ENCODE measurements around the gene SLAMF6.
"Not testable (repeated sequence)": the region's sequence is repeated elsewhere in the genome, so short reads cannot be mapped to it uniquely, and the experiment has no call there.

SLAMF6 gene

GRCh38 chr1:160534823-160535605 lies 12.0 kb upstream of the SLAMF6 start:
- no peak for DNase-seq (ENCODE audit: low spot score)
- Histone ChIP-seq H3K4me3 (no peak overlapping the region), H3K27ac (no peak overlapping the region)
- TF ChIP-seq, protein P1, sequence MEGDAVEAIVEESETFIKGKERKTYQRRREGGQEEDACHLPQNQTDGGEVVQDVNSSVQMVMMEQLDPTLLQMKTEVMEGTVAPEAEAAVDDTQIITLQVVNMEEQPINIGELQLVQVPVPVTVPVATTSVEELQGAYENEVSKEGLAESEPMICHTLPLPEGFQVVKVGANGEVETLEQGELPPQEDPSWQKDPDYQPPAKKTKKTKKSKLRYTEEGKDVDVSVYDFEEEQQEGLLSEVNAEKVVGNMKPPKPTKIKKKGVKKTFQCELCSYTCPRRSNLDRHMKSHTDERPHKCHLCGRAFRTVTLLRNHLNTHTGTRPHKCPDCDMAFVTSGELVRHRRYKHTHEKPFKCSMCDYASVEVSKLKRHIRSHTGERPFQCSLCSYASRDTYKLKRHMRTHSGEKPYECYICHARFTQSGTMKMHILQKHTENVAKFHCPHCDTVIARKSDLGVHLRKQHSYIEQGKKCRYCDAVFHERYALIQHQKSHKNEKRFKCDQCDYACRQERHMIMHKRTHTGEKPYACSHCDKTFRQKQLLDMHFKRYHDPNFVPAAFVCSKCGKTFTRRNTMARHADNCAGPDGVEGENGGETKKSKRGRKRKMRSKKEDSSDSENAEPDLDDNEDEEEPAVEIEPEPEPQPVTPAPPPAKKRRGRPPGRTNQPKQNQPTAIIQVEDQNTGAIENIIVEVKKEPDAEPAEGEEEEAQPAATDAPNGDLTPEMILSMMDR (IDR thresholded peaks at IDR 0.05), result no peak

DNA sequence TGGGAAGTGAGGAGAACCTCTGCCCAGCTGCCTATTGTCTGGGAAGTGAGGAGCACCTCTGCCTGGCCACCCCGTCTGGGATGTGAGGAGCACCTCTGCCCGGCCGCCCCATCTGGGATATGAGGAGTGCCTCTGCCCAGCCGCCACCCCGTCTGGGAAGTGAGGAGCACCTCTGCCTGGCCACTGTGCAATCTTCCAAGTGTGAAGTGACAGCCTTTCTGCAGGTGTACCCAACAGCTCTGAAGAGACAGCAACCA lies 9.4 kb upstream of the SLAMF6 start:
- not testable (repeated sequence) for H3K4me3 ChIP-seq; DNase-seq (ENCODE audit: low spot score); H3K27ac ChIP-seq

DNA sequence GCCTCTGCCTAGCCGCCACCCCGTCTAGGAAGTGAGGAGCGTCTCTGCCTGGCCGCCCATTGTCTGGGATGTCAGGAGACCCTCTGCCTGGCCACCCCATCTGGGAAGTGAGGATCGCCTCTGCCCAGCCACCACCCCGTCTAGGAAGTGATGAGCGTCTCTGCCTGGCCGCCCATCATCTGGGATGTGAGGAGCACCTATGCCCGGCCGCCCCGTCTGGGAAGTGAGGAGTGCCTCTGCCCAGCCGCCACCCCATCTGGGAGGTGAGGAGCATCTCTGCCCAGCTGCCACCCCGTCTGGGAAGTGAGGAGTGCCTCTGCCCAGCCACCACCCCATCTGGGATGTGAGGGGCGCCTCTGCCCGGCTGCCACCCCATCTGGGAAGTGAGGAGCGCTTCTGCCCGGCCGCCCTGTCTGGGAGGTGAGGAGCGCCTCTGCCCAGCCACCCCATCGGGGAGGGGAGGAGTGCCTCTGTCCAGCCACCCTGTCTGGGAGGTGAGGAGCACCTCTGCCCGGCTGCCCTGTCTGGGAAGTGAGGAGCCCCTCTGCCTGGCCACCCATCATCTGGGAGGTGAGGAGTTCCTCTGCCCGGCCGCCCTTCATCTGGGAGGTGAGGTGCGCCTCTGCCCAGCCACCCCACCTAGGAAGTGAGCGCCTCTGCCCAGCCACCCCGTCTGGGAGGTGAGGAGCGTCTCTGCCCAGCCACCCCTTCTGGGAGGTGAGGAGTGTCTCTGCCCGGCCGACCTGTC lies 8.9 kb upstream of the SLAMF6 start:
- not testable (repeated sequence) for H3K27ac ChIP-seq; DNase-seq (ENCODE audit: low spot score); H3K4me3 ChIP-seq

- H3K4me3 ChIP-seq; DNase-seq (ENCODE audit: low spot score); H3K27ac ChIP-seq: not testable (repeated sequence)
Observed at GRCh38 chr1:160529401-160529952, 6.4 kb upstream of the SLAMF6 start.

GRCh38 chr1:160523789-160524188 lies 734 bp upstream of the SLAMF6 start:
- H3K27ac ChIP-seq; DNase-seq (ENCODE audit: low spot score); H3K4me3 ChIP-seq: not testable (repeated sequence)

DNA sequence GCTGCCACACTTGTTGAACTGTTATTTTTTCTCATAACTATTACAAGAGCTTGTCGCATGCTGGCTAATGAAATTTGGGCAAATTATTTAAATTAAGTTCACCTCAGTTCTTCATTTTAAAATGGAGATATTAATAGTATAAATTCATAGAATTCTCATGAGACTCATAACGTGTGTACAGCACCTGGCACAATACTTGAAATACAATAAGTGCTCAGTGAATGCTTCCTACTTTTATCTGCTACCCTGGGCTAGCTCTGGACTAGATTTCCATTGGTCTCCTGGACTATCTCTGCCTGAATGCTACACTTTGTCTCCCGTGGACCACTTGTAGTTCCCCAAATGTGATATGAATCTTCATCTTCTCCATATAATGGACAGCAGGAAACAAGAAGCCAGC lies 919 bp downstream of the SLAMF6 start:
- H3K4me3 ChIP-seq, result no peak overlapping the region

DNA sequence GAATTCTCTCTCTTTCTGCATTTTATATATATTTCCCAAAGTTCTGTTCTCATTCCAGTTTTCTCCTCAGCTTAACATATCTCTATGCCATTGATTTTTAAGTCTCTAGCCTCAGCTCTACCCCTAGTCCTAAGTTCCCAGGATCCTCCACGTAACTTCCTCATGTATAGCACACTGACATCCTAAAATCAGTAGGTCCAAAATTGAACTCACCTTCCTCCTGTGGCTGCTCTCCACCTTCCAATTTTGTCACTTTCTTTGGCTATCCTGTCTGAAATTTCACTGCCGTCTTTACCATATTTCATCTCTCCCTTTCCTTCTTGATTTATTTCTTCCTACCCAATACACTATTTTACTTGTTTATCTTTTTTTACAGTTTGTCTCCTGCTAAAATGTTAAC lies 1.5 kb downstream of the SLAMF6 start:
- DNase-seq (ENCODE audit: low spot score), result no peak
- TF ChIP-seq, protein P1 (IDR thresholded peaks at IDR 0.05), result no peak
- no peak overlapping the region for H3K4me3 ChIP-seq
- no peak overlapping the region for H3K27ac ChIP-seq

More for the DNA sequence above, 919 bp downstream of the SLAMF6 start:
- TF ChIP-seq, protein P1 (IDR thresholded peaks at IDR 0.05), result no peak
- DNase-seq (ENCODE audit: low spot score), result no peak
- no peak overlapping the region for H3K27ac ChIP-seq

- Histone ChIP-seq H3K4me3 (no peak overlapping the region), H3K27ac (no peak overlapping the region)
- TF ChIP-seq, protein P1 (IDR thresholded peaks at IDR 0.05), result no peak
- DNase-seq (ENCODE audit: low spot score), result no peak
Observed at GRCh38 chr1:160520999-160521398, 2.1 kb downstream of the SLAMF6 start.

- no peak overlapping the region for H3K4me3 ChIP-seq
- TF ChIP-seq, protein P1 (IDR thresholded peaks at IDR 0.05), result no peak
- no peak for DNase-seq (ENCODE audit: low spot score)
- H3K27ac ChIP-seq, result no peak overlapping the region
Observed at GRCh38 chr1:160520582-160520981, 2.5 kb downstream of the SLAMF6 start.
